Skeletal muscle tissue (tissue), 4 donors: ENCODE results near the gene ASPDH. TPM values are rescaled to one million over a fixed set of nuclear protein-coding genes. Genes with fewer than 3 reads are reported as not detected.
"Not testable (repeated sequence)": the region's sequence is repeated elsewhere in the genome, so short reads cannot be mapped to it uniquely, and the experiment has no call there.

Experiments
- H3K27ac ChIP-seq: one replicate; pipeline ENCODE4 v1.7.0; 2013; ENCODE audit warnings: mild to moderate bottlenecking, low read depth, low read length, inconsistent platforms
- H3K27me3 ChIP-seq, 3 donors: one replicate each; pipeline ENCODE4 v1.7.0; 2013; ENCODE audit warnings: low read length in 3 of 3; ENCODE audit not compliant: control insufficient read depth in 3 of 3, insufficient read depth in 3 of 3
- H3K36me3 ChIP-seq, 3 donors: one replicate each; pipeline ENCODE4 v1.7.0; 2013; ENCODE audit warnings: low read length in 3 of 3; ENCODE audit not compliant: control insufficient read depth in 3 of 3, insufficient read depth in 3 of 3
- H3K4me1 ChIP-seq, 3 donors: one replicate each; pipeline ENCODE4 v1.7.0; 2013; ENCODE audit warnings: low read length in 3 of 3, mild to moderate bottlenecking in 3 of 3; ENCODE audit not compliant: control insufficient read depth in 3 of 3, insufficient read depth in 3 of 3
- H3K4me3 ChIP-seq, 3 donors: one replicate each; pipeline ENCODE4 v1.7.0; 2013; ENCODE audit warnings: low read length in 3 of 3
- H3K9ac ChIP-seq, 3 donors: one replicate each; pipeline ENCODE4 v1.7.0; 2013; ENCODE audit warnings: low read length in 3 of 3, mild to moderate bottlenecking in 3 of 3, moderate library complexity in 2 of 3, low read depth in 1 of 3
- H3K9me3 ChIP-seq, 3 donors: one replicate each; pipeline ENCODE4 v1.7.0; 2013; ENCODE audit warnings: low read length in 3 of 3; ENCODE audit not compliant: control insufficient read depth in 3 of 3
- total RNA-seq: library from RNA; depleted of rRNA; stranded (reverse); fragments of >200 nt; gene quantifications from one replicate; pipeline ENCODE4 v1.2.3, GENCODE V29; 2014
- donor health status: Osteomylitis.

ASPDH gene
- total RNA-seq, 1 donor from 2014 or later, result not detected

DNA sequence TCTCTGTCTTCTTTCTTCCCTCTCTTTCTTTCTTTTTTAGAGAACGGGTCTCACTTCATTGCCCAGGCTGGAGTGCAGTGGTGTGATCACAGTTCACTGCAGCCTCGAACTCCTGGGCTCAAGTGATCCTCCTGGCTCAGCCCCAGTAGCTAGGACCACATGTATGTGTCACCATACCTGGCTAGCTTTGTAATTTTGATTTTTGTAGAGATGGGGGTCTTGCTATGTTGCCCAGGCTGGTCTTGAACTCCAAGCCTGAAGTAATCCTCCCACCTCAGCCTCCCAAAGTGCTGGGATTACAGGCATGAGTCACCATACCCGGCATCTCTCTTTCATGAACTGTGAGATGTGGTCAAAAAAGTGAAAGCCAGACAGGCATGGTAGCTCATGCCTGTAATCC lies 40.4 kb downstream of the ASPDH start:
- H3K9me3 ChIP-seq, H3K9ac ChIP-seq, H3K27ac ChIP-seq, H3K36me3 ChIP-seq, H3K27me3 ChIP-seq, H3K4me3 ChIP-seq: not testable (repeated sequence)
- H3K4me1 ChIP-seq, result peaks cover 17 to 29% (median 21%) of the 10 kb centered on the region in 3 donors

DNA sequence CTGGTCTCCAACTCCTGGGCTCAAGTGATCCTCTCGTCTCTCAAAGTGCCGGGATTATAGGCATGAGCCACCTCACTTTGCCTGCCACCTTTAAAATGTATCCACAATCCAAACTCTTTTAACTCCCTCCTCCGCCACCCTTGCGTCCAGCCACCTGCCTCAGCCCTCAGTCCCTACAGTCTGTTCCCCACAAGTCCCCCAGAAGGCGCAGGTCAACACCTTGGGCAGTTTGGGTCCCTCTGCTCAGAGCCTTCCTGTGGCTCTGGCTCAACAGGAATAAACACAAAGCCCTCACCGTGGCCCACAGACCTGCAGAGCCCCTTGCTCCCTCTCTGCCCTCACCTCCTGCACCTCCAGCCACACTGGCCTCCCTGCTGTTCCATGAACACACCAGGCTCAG lies 44.9 kb downstream of the ASPDH start:
- H3K9ac ChIP-seq, result peak overlapping the region in 2 of 3 donors; percentile 16 to 43
- H3K4me3 ChIP-seq, result no peak overlapping the region
- peaks cover 18 to 42% (median 26%) of the 10 kb centered on the region in 3 donors for H3K4me1 ChIP-seq
- no peaks in the 10 kb centered on the region for H3K9me3 ChIP-seq
- H3K36me3 ChIP-seq, result peaks cover 0 to 9% (median 8%) of the 10 kb centered on the region in 3 donors
- peak overlapping the region; percentile 11 for H3K27ac ChIP-seq
- no peaks in the 10 kb centered on the region for H3K27me3 ChIP-seq

DNA sequence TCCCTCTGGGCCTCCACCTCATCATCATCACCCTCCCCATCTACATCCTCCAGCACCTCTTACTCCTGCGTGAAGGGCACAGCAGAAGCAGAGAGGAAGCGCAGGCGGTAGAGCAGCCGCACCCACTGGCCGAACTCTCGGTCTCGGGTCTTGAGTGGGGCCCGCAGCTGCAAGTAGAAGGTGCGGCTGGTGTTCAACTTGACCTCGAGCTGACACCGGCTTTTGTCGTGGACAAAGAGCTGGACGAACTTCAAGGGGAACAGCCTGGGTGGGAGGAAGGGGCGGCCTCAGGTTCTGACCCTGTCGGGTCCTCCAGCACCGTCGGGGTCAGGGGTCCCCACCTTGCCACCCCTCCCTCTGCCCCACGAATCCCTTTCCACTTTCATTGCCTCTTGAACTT lies 46.1 kb downstream of the ASPDH start:
- H3K4me3 ChIP-seq, result no peak overlapping the region
- no peaks in the 10 kb centered on the region for H3K9me3 ChIP-seq
- H3K9ac ChIP-seq, result no peak overlapping the region
- H3K27me3 ChIP-seq, result no peaks in the 10 kb centered on the region
- peak overlapping the region; percentile 92 for H3K27ac ChIP-seq
- H3K4me1 ChIP-seq, result peaks cover 18 to 47% (median 26%) of the 10 kb centered on the region in 3 donors
- H3K36me3 ChIP-seq, result peaks cover 0 to 16% (median 16%) of the 10 kb centered on the region in 3 donors

DNA sequence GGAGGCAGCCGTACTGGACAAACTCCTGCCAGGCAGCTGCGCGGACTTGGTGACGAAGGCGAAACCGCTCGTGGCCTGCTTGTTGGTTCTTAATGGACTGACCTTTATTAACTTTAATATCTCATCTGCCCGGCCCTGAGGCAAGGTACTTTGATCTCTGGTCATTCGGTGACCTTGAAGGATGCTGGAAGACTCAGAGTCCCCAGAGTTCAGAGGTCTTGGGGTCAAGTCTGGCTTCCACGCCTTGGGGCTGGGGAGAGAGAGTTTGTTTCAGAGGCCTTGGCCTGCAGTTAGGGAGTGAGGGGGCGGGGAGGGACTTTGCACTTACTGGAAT lies 47.0 kb downstream of the ASPDH start:
- Histone ChIP-seq H3K27ac (peak overlapping the region; percentile 92), H3K27me3 (peaks cover 0 to 2% (median 0%) of the 10 kb centered on the region in 3 donors), H3K9me3 (no peaks in the 10 kb centered on the region), H3K36me3 (peaks cover 0 to 19% (median 19%) of the 10 kb centered on the region in 3 donors), H3K9ac (peak overlapping the region in 2 of 3 donors; percentile 23 to 33), H3K4me3 (no peak overlapping the region), H3K4me1 (peaks cover 18 to 49% (median 26%) of the 10 kb centered on the region in 3 donors)

DNA sequence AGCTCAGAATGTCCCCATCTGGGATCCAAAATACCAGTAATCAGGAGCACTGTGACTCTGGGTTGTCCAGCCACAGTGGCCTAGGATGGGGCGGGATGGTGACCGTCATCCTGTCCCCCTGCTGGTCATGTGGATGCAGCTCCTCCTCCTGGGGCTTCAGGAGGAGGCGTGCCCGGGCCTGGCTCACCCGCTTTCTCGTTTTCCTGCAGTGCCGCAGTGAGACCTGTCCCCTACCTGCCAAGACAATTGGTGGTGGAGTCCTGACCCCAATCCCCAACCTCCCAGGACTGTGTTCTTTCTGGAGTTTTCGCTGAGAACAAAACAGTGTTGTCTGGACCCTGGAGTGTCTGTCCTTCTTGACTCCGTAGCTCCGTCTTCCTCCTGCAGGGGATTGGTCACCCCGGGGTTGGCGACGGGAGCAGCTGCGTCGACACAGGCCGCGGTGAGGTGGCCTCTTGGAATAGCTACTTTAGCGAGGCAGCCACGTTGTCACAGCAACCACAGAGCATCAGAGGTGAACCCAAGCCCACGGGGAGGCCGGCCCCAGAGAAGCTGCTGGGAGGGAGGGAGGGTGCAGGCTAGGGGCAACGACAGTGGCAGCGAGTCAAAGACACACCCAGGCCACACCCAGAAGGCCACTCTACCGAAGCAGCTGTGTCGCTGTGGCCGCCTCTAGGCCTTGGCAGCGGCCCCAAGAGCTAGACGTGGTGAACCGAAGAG lies 47.6 kb downstream of the ASPDH start:
- H3K4me3 ChIP-seq, result peak overlapping the region in 2 of 3 donors; percentile 27 to 41
- H3K9ac ChIP-seq, result peak overlapping the region in 2 of 3 donors; percentile 45 to 62
- H3K36me3 ChIP-seq, result peaks cover 0 to 23% (median 23%) of the 10 kb centered on the region in 3 donors
- H3K27ac ChIP-seq, result peak overlapping the region; percentile 92
- H3K9me3 ChIP-seq, result no peaks in the 10 kb centered on the region
- H3K4me1 ChIP-seq, result peaks cover 18 to 54% (median 26%) of the 10 kb centered on the region in 3 donors
- H3K27me3 ChIP-seq, result peaks cover 0 to 7% (median 0%) of the 10 kb centered on the region in 3 donors

DNA sequence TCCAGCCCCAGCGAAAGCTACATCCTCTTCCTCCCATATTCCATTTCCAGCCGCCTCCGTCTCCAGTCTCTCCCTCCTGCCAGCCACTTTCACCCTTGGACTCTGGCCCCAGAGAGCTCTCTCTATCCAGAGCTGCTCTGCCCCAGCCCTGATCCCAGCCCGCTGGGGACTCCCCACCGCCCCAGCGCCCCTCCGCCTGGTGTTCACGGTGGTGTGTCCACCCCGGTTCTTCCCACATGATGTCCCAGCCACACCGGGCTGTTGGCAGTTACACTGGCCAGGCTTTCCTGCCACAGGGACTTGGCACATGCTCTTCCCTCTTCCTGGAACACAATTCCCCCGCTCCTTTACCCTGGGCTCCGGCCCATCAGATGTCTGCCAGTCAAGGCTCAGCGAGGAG lies 48.7 kb downstream of the ASPDH start:
- H3K27me3 ChIP-seq, result peaks cover under 1 to 11% (median 7%) of the 10 kb centered on the region in 3 donors
- H3K4me3 ChIP-seq, result no peak overlapping the region
- no peaks in the 10 kb centered on the region for H3K9me3 ChIP-seq
- H3K9ac ChIP-seq, result peak overlapping the region in 1 of 3 donors; percentile 50
- H3K27ac ChIP-seq, result peak overlapping the region; percentile 47
- H3K36me3 ChIP-seq, result peaks cover 0 to 26% (median 23%) of the 10 kb centered on the region in 3 donors
- H3K4me1 ChIP-seq, result peaks cover 18 to 54% (median 28%) of the 10 kb centered on the region in 3 donors

DNA sequence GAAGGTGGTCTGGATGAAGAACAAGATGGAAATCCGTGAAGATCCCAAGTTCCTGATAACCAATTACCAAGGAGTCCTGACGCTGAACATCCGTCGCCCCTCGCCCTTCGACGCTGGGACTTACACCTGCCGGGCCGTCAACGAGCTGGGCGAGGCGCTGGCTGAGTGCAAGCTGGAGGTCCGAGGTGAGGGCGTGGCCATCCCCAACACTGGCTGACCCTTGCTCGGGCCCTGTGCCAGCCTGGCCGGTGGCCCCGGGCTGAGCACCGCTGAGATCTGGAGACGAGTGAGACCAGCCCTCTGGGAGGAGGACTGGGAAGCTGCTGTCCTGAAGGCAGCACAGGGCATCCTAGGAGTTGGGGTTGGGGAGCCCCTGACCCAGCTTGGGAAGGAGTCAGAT lies 49.4 kb downstream of the ASPDH start:
- H3K27ac ChIP-seq, result peak overlapping the region; percentile 47

DNA sequence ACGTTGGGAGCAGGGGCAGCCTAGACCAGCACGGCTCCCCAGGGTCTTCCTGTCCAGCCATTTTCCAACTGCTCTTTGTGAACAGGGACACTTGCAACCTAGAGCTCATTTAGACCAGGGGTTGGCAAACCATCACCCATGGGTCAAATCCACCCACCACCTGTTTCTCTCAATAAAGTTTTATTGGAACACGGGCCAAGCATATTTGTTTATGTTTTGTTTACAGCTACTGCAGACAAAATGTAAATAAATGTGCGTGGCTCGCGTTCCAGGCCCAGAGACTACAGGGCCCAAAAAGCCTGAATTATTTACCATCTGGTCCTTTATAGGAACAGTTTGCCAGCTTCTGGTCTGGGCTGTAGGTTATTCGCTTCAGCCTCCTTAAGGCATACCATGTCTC lies 50.7 kb downstream of the ASPDH start:
- Histone ChIP-seq H3K9ac (no peak overlapping the region), H3K9me3 (no peaks in the 10 kb centered on the region), H3K36me3 (peaks cover 0 to 32% (median 23%) of the 10 kb centered on the region in 3 donors), H3K4me3 (no peak overlapping the region), H3K27ac (no peak overlapping the region), H3K27me3 (peaks cover 9 to 17% (median 16%) of the 10 kb centered on the region in 3 donors), H3K4me1 (peaks cover 16 to 48% (median 21%) of the 10 kb centered on the region in 3 donors)

More for the DNA sequence above, 49.4 kb downstream of the ASPDH start:
- peaks cover 0 to 26% (median 23%) of the 10 kb centered on the region in 3 donors for H3K36me3 ChIP-seq
- H3K4me3 ChIP-seq, result no peak overlapping the region
- H3K4me1 ChIP-seq, result peaks cover 18 to 53% (median 28%) of the 10 kb centered on the region in 3 donors
- H3K9me3 ChIP-seq, result no peaks in the 10 kb centered on the region
- H3K27me3 ChIP-seq, result peaks cover 3 to 13% (median 9%) of the 10 kb centered on the region in 3 donors
- H3K9ac ChIP-seq, result no peak overlapping the region
